ENCODE results near the gene SCAF1. TPM values are rescaled to one million over a fixed set of nuclear protein-coding genes. Genes with fewer than 3 reads are reported as not detected.

The SCAF1 gene
- total and polyA plus RNA-seq, 10 of the 15 experiments (the other 5 are each of a cell fraction or from before 2014, with no cell fraction given): 0.18 to 77.0 (median 5.3) TPM

GRCh38 chr19:49682274-49682673 lies 40.3 kb downstream of the SCAF1 start:
- H3K79me2 ChIP-seq (ENCODE audit: control insufficient read depth, insufficient read depth, low read length): peaks cover 45% of the 10 kb centered on the region
- H3K27me3 ChIP-seq (replicated peaks in 1 of 2; ENCODE audit: control insufficient read depth in 2 of 2, insufficient read depth in 2 of 2, low read length in 1 of 2): no peaks in the 10 kb centered on the region
- intact Hi-C loops (cut with micrococcal nuclease; ENCODE audit: unreplicated experiment): no loop called here
- no peak overlapping the region for H2AFZ ChIP-seq (ENCODE audit: control insufficient read depth, low read depth, low read length)
- H3K4me2 ChIP-seq (ENCODE audit: control insufficient read depth, insufficient read depth): no peak overlapping the region
- no peak for ATAC-seq
- peaks cover 24 to 36% of the 10 kb centered on the region in 2 experiments for H3K36me3 ChIP-seq (ENCODE audit: control insufficient read depth in 2 of 2, insufficient read depth in 2 of 2, low read length in 1 of 2)
- SMC1A ChIA-PET (ENCODE audit: uncharacterized antibody, unreplicated experiment): interaction anchor here (1.6 kb wide), 1 partner anchor 9 kb away, joined by 6 read pairs; no protein-coding TSS in a partner anchor
- in situ Hi-C loops (cut with MboI): no loop called here
- peaks cover 12% of the 10 kb centered on the region for H3K4me1 ChIP-seq (ENCODE audit: control insufficient read depth, insufficient read depth, low read length)
- DNase-seq (ENCODE audit: low read depth, low spot score): no peak
- peaks cover 16% of the 10 kb centered on the region for H4K20me1 ChIP-seq (ENCODE audit: control insufficient read depth, insufficient read depth)
- no peak overlapping the region for H3K9ac ChIP-seq (ENCODE audit: control insufficient read depth, insufficient read depth, low read length)
- BruUV-seq (replicated peaks): no TSS peak
- RAD21 ChIA-PET (ENCODE audit: unreplicated experiment): no interaction called here
- POLR2A ChIA-PET: interaction anchor here (1.0 kb wide), 1 partner anchor 10 kb away, joined by 6 read pairs; no protein-coding TSS in a partner anchor
- H3K4me3 ChIP-seq: no peak overlapping the region
- H3K9me3 ChIP-seq (replicated peaks; ENCODE audit: control insufficient read depth, insufficient read depth, low read length): no peaks in the 10 kb centered on the region
- no peak overlapping the region for H3K27ac ChIP-seq (ENCODE audit: control insufficient read depth, insufficient read depth)
- CTCF ChIA-PET: interaction anchor here (1.3 to 1.9 kb wide), 3 partner anchors 9 to 112 kb away, joined by 3 to 12 read pairs (median 11); partner anchors contain the start of gene RRAS
- 78% methylated on average over 8 of the region's 8 CpGs for WGBS (ENCODE audit: insufficient coverage, insufficient replicate concordance, low lambda C conversion rate, missing lambda C conversion rate)
- TF ChIP-seq POLR2AphosphoS5 (IDR thresholded peaks at IDR 0.05; ENCODE audit: low read length): peak; percentile 35; the same call in 1 of the 2 replicates
- no peak for TF ChIP-seq ZNF384 (IDR thresholded peaks at IDR 0.05; ENCODE audit: borderline replicate concordance, low read depth, low read length)
- no peak for TF ChIP-seq SUPT20H (IDR thresholded peaks at IDR 0.05; ENCODE audit: borderline replicate concordance, control insufficient read depth, low read depth, low read length)
- no peak for FAIRE-seq

- in situ Hi-C loops (cut with MboI): no loop called here
- POLR2A ChIA-PET: no interaction called here
- no peak for DNase-seq (ENCODE audit: low read depth, low spot score)
- no peaks in the 10 kb centered on the region for H3K27me3 ChIP-seq (replicated peaks in 1 of 2; ENCODE audit: control insufficient read depth in 2 of 2, insufficient read depth in 2 of 2, low read length in 1 of 2)
- CTCF ChIA-PET: interaction anchor here (0.5 to 2.0 kb wide), 7 partner anchors 9 to 309 kb away, joined by 3 to 6 read pairs (median 3); partner anchors contain the start of gene RRAS
- RAD21 ChIA-PET (ENCODE audit: unreplicated experiment): no interaction called here
- no peaks in the 10 kb centered on the region for H3K9me3 ChIP-seq (replicated peaks; ENCODE audit: control insufficient read depth, insufficient read depth, low read length)
- no peak overlapping the region for H3K4me3 ChIP-seq
- H3K36me3 ChIP-seq (ENCODE audit: control insufficient read depth in 2 of 2, insufficient read depth in 2 of 2, low read length in 1 of 2): peaks cover 24 to 44% of the 10 kb centered on the region in 2 experiments
- peaks cover 12% of the 10 kb centered on the region for H3K4me1 ChIP-seq (ENCODE audit: control insufficient read depth, insufficient read depth, low read length)
- ATAC-seq: no peak
- H4K20me1 ChIP-seq (ENCODE audit: control insufficient read depth, insufficient read depth): peaks cover 16% of the 10 kb centered on the region
- H3K9ac ChIP-seq (ENCODE audit: control insufficient read depth, insufficient read depth, low read length): no peak overlapping the region
- SMC1A ChIA-PET (ENCODE audit: uncharacterized antibody, unreplicated experiment): no interaction called here
- intact Hi-C loops (cut with micrococcal nuclease; ENCODE audit: unreplicated experiment): no loop called here
- no peak overlapping the region for H2AFZ ChIP-seq (ENCODE audit: control insufficient read depth, low read depth, low read length)
- WGBS (ENCODE audit: insufficient coverage, insufficient replicate concordance, low lambda C conversion rate, missing lambda C conversion rate): 92% methylated on average over 18 of the region's 18 CpGs
- H3K27ac ChIP-seq (ENCODE audit: control insufficient read depth, insufficient read depth): no peak overlapping the region
- no peak for FAIRE-seq
- H3K79me2 ChIP-seq (ENCODE audit: control insufficient read depth, insufficient read depth, low read length): peaks cover 31% of the 10 kb centered on the region
- BruUV-seq (replicated peaks): no TSS peak
- no peak overlapping the region for H3K4me2 ChIP-seq (ENCODE audit: control insufficient read depth, insufficient read depth)
- TF ChIP-seq WRNIP1 (IDR thresholded peaks at IDR 0.05; ENCODE audit: borderline replicate concordance, low read depth, low read length): no peak
- no peak for TF ChIP-seq RB1 (IDR thresholded peaks at IDR 0.05; ENCODE audit: borderline replicate concordance)
- TF ChIP-seq BCL11A (IDR thresholded peaks at IDR 0.05; ENCODE audit: low read depth, low read length): no peak
- TF ChIP-seq IRF5 (IDR thresholded peaks at IDR 0.05; ENCODE audit: borderline replicate concordance): no peak
- no peak for TF ChIP-seq SUZ12 (IDR thresholded peaks at IDR 0.05; ENCODE audit: unreplicated experiment)
- no peak for TF ChIP-seq BMI1 (IDR thresholded peaks at IDR 0.05; ENCODE audit: borderline replicate concordance)
- TF ChIP-seq, protein P1, sequence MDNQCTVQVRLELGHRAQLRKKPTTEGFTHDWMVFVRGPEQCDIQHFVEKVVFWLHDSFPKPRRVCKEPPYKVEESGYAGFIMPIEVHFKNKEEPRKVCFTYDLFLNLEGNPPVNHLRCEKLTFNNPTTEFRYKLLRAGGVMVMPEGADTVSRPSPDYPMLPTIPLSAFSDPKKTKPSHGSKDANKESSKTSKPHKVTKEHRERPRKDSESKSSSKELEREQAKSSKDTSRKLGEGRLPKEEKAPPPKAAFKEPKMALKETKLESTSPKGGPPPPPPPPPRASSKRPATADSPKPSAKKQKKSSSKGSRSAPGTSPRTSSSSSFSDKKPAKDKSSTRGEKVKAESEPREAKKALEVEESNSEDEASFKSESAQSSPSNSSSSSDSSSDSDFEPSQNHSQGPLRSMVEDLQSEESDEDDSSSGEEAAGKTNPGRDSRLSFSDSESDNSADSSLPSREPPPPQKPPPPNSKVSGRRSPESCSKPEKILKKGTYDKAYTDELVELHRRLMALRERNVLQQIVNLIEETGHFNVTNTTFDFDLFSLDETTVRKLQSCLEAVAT (IDR thresholded peaks at IDR 0.05): no peak
- no peak for TF ChIP-seq SP1 (IDR thresholded peaks at IDR 0.05; ENCODE audit: low read depth, low read length)
- TF ChIP-seq CTCF (IDR thresholded peaks at IDR 0.05 in 2 of 3, conservative IDR thresholded peaks at IDR 0.05 in 1 of 3; ENCODE audit: control insufficient read depth in 2 of 3, extremely low read depth in 1 of 3, insufficient read depth in 1 of 3, low read depth in 3 of 3, low read length in 3 of 3): no peak
- TF ChIP-seq EED (IDR thresholded peaks at IDR 0.05; ENCODE audit: low read depth): no peak
Measured at GRCh38 chr19:49683814-49684250, 41.8 kb downstream of the SCAF1 start.
